KMS-11 (cell line): ENCODE data around the gene SUN1.
A peak's percentile ranks its signal among the peaks of the same experiment; 100 is the strongest.

Experiments used
- H2AFZ ChIP-seq: fragments of 200-600 bp; sonication (generic); 2 replicates; pipeline ENCODE4 v1.6.1; 2016; ENCODE audit warnings: antibody characterized with exemption, mixed run types, low read depth
- H3K27ac ChIP-seq: fragments of 200-600 bp; sonication (generic); 2 replicates; pipeline ENCODE4 v1.6.1; 2016; ENCODE audit warnings: mild to moderate bottlenecking, mixed run types
- H3K27me3 ChIP-seq: fragments of 200-600 bp; sonication (generic); 2 replicates; pipeline ENCODE4 v1.6.1; 2017; ENCODE audit warnings: mild to moderate bottlenecking, low read depth, mixed run types, moderate library complexity; ENCODE audit not compliant: insufficient read depth
- H3K36me3 ChIP-seq: fragments of 200-600 bp; sonication (generic); 2 replicates; pipeline ENCODE4 v1.6.1; 2017; ENCODE audit warnings: mild to moderate bottlenecking, mixed run types; ENCODE audit not compliant: insufficient read depth
- H3K4me1 ChIP-seq: fragments of 200-600 bp; sonication (generic); 2 replicates; pipeline ENCODE4 v1.6.1; 2016; ENCODE audit warnings: mild to moderate bottlenecking, low read depth, mixed run types; ENCODE audit not compliant: poor library complexity, severe bottlenecking
- H3K4me2 ChIP-seq: fragments of 200-600 bp; sonication (generic); 2 replicates; pipeline ENCODE4 v1.7.0; 2016; ENCODE audit warnings: mild to moderate bottlenecking, mixed run types
- H3K4me3 ChIP-seq: fragments of 200-600 bp; sonication (generic); IDR thresholded peaks from 2 replicates; pipeline ENCODE4 v1.6.1; 2017; ENCODE audit warnings: low read depth, low read length, mixed read lengths; ENCODE audit not compliant: insufficient read depth
- H3K79me2 ChIP-seq: fragments of 200-600 bp; sonication (generic); 2 replicates; pipeline ENCODE4 v1.6.1; 2016; ENCODE audit warnings: low read depth, mixed run types; ENCODE audit not compliant: insufficient read depth
- H3K9ac ChIP-seq: fragments of 200-600 bp; sonication (generic); 2 replicates; pipeline ENCODE4 v1.6.1; 2016; ENCODE audit warnings: mild to moderate bottlenecking, mixed run types
- H4K20me1 ChIP-seq: fragments of 200-600 bp; sonication (generic); 2 replicates; pipeline ENCODE4 v1.6.1; 2016; ENCODE audit warnings: mild to moderate bottlenecking, mixed run types; ENCODE audit not compliant: insufficient read depth
- TF ChIP-seq, protein P1 (sequence below): fragments of 200-600 bp; sonication (generic); conservative IDR thresholded peaks from 2 replicates; pipeline ENCODE4 v1.6.1; 2017; ENCODE audit warnings: low read depth, mild to moderate bottlenecking, antibody characterized with exemption, low read length, moderate library complexity, mixed read lengths

The SUN1 gene, protein sequence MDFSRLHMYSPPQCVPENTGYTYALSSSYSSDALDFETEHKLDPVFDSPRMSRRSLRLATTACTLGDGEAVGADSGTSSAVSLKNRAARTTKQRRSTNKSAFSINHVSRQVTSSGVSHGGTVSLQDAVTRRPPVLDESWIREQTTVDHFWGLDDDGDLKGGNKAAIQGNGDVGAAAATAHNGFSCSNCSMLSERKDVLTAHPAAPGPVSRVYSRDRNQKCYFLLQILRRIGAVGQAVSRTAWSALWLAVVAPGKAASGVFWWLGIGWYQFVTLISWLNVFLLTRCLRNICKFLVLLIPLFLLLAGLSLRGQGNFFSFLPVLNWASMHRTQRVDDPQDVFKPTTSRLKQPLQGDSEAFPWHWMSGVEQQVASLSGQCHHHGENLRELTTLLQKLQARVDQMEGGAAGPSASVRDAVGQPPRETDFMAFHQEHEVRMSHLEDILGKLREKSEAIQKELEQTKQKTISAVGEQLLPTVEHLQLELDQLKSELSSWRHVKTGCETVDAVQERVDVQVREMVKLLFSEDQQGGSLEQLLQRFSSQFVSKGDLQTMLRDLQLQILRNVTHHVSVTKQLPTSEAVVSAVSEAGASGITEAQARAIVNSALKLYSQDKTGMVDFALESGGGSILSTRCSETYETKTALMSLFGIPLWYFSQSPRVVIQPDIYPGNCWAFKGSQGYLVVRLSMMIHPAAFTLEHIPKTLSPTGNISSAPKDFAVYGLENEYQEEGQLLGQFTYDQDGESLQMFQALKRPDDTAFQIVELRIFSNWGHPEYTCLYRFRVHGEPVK

DNA sequence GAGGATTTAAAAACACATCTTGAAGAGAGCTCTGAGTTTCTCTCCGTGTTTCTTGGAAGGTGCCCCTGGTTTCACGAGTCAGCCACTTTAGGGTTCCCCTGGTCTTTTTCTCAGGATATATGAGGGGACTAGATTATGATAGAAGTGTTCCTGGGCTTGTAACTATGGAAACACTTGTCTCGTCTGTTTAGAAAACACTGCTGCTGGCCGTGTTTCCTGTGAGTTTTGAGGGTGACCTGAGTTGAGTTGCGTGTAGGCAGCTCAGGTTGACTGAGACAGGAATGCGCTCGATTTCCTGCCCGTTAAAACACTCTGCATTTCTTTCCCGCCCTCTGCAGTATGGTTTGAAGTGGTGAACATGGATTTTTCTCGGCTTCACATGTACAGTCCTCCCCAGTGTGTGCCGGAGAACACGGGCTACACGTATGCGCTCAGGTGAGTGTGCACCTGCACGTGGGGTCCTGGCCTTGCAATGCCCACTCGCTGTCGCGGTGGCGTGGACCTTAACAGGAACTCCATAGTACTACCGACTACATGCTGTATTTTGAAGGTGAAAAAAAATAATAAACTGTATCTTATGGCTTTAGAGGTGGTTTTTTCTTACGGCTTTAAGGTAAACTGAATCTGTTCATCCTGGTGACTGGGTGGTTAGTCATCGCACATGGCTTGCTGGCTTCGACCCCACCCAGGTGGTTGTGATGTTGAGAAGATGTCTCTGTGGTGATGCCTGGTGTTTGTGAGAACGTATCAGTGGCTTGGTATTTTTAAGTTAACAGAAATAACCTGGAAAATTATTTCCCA lies at the start of gene SUN1:
Gene SUN1 (plus strand): TSS at position 310 of the 801 bp plus-strand sequence. CDS start 49 bp downstream, at position 359.
- H3K4me3 ChIP-seq = no peak within 1 kb of the TSS
- H2AFZ ChIP-seq = peak within 1 kb of the TSS; percentile 9; the same call in 1 of the 2 replicates
- H4K20me1 ChIP-seq = no peaks in the 10 kb centered on the region
- H3K36me3 ChIP-seq = no peaks in the 10 kb centered on the region
- H3K79me2 ChIP-seq = peaks cover 52% of the 10 kb centered on the region
- peak within 1 kb of the TSS; percentile 72 for H3K9ac ChIP-seq
- peak within 1 kb of the TSS; percentile 96 for H3K27ac ChIP-seq
- H3K4me1 ChIP-seq = peaks cover 35% of the 10 kb centered on the region
- TF ChIP-seq, protein P1, sequence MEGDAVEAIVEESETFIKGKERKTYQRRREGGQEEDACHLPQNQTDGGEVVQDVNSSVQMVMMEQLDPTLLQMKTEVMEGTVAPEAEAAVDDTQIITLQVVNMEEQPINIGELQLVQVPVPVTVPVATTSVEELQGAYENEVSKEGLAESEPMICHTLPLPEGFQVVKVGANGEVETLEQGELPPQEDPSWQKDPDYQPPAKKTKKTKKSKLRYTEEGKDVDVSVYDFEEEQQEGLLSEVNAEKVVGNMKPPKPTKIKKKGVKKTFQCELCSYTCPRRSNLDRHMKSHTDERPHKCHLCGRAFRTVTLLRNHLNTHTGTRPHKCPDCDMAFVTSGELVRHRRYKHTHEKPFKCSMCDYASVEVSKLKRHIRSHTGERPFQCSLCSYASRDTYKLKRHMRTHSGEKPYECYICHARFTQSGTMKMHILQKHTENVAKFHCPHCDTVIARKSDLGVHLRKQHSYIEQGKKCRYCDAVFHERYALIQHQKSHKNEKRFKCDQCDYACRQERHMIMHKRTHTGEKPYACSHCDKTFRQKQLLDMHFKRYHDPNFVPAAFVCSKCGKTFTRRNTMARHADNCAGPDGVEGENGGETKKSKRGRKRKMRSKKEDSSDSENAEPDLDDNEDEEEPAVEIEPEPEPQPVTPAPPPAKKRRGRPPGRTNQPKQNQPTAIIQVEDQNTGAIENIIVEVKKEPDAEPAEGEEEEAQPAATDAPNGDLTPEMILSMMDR = no peak
- no peaks in the 10 kb centered on the region for H3K27me3 ChIP-seq
- peak within 1 kb of the TSS; percentile 71 for H3K4me2 ChIP-seq

DNA sequence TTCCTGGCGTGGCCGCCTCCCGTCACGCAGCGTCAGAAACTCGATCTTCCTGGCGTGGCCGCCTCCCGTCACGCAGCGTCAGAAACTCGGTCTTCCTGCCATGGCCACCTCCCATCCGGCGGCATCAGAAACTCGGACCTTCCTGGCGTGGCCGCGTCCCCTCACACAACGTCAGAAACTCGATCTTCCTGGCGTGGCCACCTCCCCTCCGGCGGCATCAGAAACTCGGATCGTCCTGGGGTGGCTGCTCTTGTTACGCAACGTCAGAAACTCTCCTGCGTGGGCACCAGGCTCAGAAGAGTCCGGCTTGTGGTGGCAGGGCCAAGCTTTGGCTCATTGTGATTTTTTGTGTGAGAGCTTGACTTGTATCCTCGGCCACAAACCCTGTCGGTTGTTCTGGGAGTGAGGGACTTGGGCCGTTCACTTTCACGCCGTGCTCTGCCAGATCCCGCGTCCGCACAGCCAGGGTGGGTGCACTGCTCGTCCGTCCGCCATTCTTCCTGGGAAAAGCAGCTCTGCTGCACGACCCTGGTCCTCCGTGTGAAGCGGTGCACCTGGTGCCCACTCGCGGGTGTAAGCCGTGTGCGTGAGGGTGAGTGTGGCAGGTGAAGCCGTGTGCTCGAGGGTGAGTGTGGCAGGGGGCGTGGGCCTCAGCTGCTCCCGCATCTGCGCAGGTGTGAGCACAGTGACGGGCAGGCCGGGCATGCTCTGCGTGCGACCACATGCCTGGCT lies 49.4 kb upstream of the SUN1 start:
- Histone ChIP-seq H3K79me2 (no peaks in the 10 kb centered on the region), H3K9ac (no peak overlapping the region), H3K36me3 (no peaks in the 10 kb centered on the region), H2AFZ (no peak overlapping the region), H3K4me1 (no peaks in the 10 kb centered on the region), H4K20me1 (no peaks in the 10 kb centered on the region), H3K4me3 (no peak overlapping the region), H3K27ac (no peak overlapping the region), H3K27me3 (no peaks in the 10 kb centered on the region), H3K4me2 (no peak overlapping the region)
- TF ChIP-seq, protein P1 = no peak

DNA sequence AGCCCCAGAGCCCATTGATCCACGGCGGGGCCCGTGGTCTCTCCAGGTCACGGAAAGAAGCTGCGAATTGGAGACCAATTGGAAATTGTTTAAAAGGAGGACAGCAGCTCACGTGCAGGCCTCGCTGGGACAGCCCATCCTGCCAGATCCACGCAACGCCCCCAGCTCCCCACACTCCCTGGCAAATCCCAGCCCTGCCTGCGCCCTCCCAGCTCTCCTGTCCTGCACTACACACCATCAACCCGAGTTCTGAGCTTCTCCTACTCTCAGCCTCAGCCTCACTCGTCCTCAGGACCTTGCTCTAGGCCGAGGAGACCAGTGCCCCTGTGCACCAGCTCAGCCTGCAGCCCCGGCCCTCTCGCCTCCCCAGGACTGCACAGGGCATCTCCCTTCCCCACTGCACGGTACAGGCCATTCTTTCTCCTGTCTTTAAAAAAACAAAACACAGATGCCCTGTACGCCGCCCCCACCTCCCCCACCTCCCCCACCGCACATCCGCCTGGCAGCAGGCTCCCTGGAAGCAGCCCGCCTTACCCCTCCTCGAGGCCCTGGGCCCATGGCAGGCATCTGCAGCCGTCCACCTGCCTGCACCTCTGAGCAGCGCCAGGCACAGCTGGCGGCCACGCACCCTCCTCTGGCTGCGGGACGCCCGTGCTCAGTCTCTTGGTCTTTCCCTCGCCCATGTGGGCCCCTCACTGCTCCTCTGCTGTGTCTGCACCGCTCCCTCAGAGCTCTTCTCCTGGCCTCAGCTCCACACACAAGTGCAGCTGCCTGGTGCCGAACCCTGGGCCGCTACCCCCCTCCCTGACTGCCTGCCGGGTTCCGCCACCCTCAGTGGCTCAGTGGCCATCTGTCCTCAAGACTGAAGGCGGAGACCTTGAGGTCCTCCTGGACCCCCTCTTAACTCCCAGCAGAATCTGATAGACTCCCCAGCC lies 48.5 kb upstream of the SUN1 start:
- no peak overlapping the region for H3K27ac ChIP-seq
- no peaks in the 10 kb centered on the region for H4K20me1 ChIP-seq
- TF ChIP-seq, protein P1 = no peak
- H3K36me3 ChIP-seq = no peaks in the 10 kb centered on the region
- no peaks in the 10 kb centered on the region for H3K79me2 ChIP-seq
- no peak overlapping the region for H3K4me3 ChIP-seq
- no peak overlapping the region for H3K9ac ChIP-seq
- H3K4me2 ChIP-seq = no peak overlapping the region
- no peak overlapping the region for H2AFZ ChIP-seq
- no peaks in the 10 kb centered on the region for H3K27me3 ChIP-seq
- no peaks in the 10 kb centered on the region for H3K4me1 ChIP-seq
